HG02678 (cell line): Measurements from ENCODE around the gene SYNDIG1L.
"Not testable (repeated sequence)": the region's sequence is repeated elsewhere in the genome, so short reads cannot be mapped to it uniquely, and the experiment has no call there.

Experiments used
- ATAC-seq: cut with Tn5 transposase; IDR thresholded peaks from one replicate; pipeline ENCODE4 v1.9.1; 2021; ENCODE audit warnings: mild to moderate bottlenecking, moderate library complexity; ENCODE audit not compliant: unreplicated experiment

The SYNDIG1L gene

DNA sequence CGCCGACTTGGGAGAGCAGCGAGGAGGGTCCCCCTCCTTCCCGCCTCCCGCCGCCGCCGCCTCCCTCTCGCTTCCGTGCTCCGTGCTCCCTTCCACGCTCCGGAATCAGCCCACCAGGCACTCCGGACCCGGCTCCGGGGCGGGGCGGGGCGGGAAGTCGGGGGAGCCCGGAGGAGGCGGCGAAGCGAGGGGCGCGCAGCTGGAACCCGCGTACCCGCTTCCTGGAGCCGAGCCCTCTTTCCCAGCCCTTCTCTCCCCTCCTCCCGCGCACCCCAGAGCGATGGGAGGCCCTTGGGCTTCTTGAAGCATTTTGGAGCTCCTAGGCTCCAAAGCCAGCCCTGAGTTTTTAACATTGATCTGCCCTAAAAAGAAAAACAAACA is at the start of gene SYNDIG1L:
Gene SYNDIG1L, minus strand, starts transcription at position 9 of the 381 bp plus-strand sequence. CDS start 16,466 bp downstream, outside the sequence.
- ATAC-seq, result no peak

DNA sequence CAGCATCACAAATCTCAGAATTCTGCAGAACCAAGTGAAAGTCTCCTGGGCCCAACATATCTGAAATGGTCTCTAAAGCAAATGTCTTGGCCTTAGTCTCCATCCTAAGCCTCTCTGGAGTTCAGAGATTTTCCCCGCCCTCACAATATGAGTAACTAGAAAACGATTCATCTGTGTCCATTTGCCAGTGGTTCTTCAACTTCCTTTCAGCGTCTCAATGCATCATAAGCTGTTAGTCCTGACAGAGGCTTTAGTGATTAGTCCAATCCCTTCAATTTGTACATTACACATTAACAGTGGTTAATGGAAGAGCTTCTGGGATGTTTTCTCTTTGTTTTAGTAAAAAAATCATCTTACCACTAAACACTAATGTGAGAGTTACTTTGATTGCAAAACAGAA is 49.7 kb upstream of the SYNDIG1L start:
- no peak for ATAC-seq

DNA sequence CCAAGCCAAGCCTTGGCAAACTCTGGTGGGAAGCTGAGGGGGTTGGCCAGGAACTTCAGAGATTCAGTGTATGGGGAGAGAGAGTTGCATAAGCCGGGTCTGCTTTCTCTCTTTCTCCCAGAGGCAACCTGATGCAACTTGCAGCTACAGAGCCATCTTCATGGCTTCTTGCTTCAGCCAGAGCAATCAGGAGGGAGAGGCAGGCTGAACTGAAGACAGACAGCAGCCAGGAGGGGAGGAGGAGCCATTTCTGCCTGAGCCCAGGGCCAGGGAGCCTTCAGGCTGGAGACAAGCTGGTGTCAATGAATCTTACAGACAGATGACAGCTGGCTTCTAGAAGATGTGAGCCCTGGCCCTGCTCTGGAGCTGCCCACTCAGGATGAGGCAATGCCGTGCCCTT is 48.4 kb upstream of the SYNDIG1L start:
- ATAC-seq, result no peak

DNA sequence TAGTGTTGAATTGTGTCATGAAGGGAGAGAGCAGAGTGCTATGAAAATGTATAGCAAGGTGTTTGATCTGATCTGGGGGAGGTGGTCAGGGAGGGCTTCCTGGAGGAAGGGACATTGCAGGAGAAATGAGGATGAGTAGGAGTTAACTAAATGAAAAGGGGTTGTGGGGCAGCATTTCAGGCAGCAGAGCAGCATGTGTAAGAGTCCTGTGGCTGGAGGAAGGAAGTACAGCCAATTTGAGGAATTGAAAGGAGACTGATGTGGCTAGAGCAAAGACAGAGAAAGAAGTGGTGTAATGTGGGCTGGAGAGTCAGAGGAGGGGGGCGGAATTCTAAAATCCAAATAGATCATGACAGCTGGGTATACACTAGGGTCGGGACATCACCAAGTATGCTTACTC is 46.6 kb upstream of the SYNDIG1L start:
- no peak for ATAC-seq

DNA sequence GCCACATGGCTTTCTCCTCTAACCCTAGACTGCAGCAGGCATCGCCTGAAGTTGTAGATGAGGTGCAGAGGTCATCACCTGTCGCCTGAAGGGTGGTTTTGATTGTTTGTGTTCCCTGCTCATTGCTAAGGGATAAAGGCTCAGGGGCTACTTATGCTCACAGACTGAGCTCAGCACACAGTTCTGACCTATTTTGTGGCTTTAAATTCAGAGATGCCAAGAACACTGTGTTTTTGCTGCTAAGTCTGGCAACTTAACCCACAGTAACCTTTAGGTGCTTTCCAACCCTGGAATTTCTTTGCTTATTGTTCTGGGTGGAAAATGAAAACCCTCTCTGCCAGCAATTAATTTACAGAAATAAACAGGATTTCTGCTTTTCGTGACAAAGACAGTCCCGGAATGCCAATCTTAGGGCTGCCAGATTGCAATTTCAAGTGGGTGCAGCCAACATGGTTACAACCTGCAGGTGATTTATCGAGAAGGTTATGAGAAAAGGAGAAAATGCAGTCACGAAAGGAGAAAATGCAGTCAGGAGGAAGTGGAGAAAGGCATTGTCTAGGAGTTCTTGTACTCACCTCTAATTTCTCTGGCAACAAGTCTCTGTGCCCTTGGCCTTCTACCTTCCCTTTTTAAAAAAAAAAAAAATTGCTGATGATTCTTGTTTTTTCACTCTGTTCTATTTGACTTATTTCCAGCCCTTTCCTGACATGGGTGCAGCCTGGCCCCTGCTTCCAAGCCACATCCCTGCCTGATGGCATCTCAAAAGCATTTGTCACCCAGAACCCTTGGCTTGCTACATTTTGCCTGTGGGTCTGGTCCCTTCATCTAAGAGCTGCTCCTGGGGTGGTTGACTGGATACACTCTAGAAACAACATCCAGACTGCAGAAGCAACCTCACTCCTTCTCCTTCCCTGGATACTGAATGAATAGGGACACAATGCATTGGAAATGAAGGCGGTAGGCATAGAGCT is 43.8 kb upstream of the SYNDIG1L start:
- no peak for ATAC-seq

DNA sequence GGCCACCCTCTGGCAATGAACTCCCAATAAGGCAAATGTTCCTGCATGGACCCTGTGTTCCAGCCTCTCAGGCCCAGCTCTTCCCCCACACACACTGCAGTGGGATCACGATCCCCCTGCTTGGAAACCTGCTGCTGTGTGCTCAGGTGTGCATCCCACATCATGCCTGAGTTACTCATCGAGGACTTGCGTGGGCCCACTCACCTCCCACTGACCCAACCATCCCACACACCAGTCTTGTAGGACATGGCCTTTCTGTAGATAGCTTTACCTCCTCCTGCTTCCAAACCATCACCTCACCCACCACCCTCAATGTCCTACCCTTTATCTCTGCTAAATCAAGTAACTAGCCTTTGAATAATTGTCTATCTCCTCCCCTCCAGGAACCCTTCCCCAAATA is 42.5 kb upstream of the SYNDIG1L start:
- no peak for ATAC-seq

DNA sequence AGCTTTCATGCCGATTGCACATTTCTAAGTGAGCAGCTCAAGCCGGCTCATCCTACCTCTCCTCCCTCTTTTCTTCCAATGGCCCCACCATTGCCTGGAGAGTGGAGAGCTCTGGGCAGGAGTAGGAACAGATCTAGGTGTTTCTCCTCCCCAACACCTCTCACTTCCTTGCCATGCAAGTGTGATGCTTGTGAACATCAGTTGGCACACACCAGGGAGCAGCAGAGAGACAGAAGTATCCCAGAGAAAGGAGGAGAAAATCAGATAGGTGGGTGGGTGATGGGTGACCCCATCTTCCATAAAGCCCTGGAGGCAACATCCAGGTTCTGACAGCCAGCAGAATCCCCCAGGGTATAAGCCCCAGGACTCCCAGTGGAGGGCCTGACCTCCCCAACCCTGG is 39.3 kb upstream of the SYNDIG1L start:
- ATAC-seq, result no peak

DNA sequence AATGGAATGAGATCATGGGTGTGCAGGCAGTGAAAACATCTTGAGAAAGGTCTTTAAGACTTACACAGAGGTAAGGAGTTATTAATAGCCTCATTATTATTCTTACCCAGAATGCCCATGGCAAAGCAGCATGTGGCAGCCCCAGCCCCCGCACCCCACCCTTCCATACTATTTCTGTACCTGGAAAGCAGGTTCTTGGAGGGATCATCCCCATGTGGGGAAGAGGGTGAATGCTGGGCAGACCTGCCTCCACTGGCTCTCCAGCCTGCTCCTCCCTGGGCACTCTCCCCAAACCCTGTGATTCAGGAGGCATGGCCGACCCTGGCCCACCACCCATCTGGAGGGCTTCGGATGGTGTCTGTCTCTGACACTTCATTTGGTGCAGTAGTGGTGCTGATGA is 38.8 kb upstream of the SYNDIG1L start:
- ATAC-seq, result no peak

DNA sequence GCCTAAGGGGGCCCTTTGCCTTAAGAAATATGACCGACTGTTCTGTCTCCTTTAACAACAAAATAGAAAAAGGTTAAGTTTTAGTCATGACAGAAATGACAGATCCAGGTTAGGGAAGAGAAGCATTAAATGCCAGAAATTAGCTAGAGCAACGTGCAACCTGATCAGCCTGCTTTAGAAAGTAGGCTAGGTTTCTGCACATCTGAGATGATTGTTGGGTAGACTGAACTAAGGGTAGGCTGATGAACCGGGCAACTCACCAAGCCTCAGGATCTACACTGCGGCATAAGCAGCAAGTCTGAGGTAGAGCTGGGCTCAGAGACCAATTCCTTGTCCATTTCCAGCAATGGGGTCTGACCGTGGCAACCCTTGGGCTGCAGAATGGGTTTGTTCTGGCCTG is 37.7 kb upstream of the SYNDIG1L start:
- ATAC-seq, result no peak

DNA sequence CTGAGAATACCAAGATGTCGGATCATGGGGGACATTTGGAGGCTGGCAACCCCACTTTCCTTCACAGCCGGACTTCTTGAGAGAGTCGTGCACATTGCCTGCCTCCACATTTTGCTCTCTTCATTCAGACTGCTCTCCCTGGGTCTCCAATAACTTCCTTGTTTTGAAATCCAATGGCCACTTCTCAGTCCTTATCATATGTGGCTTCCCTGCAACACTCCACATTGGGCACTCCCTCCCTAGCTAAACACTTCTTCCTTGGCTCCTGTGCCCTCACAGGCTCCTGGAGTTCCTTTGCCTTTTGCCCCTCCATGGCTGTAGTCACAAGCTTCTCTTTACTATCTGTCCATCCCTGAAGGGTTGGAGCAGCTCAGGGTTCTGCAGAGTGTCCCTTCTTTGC is 37.0 kb upstream of the SYNDIG1L start:
- no peak for ATAC-seq

DNA sequence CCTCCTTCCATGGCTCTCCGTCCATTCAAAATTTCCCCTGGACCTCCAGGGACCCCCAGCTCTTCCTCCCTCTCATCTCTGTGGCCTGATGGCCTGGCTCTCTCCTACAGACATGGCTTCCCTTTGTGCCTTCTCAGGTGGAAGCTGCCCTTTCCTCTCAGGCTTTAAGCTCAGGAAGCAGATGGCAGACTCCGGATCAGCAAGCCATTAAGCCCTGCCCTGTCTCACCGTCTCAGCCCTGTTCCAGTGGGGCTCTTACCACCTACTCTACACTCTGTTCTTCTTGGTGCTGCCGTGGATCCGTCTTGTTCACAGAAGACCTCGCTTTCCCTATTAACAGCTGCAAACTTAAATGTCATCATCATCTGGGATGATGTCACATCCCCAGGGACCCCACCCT is 34.0 kb upstream of the SYNDIG1L start:
- no peak for ATAC-seq

DNA sequence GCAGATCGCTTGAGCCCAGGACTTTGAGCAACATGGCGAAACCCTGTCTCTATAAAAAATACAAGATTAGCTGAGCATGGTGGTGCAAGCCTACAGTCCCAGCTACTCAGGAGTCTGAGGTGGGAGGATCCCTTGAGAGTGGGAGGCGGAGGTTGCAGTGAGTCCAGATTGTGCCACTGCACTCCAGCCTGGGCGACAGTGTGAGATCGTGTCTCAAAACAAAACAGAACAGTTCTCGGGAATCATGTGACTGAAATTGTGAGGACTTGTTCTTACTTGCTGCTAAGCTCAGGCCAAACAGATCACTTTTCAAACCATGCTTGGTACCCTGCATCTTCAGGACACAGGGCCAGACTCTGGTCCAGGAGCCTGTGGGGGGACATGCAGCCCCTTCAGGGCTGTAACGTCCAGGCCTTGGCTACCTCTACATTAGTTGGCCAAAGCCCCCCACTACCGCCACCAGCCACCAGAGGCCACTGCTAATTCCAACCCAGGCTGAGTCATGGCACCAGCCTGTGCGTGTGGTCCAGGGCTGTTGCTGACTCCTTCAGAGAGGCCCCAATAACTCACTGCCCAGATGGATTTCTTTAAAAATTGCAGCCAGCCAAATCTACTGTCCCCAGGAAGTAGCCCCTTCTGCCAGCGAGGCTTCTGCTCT is 33.4 kb upstream of the SYNDIG1L start:
- ATAC-seq, result no peak

DNA sequence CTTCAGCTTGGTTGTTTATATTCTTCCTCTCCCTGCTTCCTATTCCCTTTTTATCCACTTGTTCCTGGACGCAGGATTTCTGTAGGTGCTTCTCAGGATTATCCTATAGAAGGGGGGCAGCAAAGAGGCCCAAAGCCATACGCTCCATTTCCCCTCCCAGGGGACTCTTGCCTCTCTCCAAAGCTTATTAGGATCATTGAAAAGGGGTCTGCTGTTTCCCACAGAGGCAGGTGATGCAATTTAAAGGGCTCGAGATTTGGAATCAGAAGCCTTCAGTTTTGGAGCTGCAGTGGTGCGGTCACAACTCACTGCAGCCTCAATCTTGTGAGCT is 31.5 kb upstream of the SYNDIG1L start:
- no peak for ATAC-seq

DNA sequence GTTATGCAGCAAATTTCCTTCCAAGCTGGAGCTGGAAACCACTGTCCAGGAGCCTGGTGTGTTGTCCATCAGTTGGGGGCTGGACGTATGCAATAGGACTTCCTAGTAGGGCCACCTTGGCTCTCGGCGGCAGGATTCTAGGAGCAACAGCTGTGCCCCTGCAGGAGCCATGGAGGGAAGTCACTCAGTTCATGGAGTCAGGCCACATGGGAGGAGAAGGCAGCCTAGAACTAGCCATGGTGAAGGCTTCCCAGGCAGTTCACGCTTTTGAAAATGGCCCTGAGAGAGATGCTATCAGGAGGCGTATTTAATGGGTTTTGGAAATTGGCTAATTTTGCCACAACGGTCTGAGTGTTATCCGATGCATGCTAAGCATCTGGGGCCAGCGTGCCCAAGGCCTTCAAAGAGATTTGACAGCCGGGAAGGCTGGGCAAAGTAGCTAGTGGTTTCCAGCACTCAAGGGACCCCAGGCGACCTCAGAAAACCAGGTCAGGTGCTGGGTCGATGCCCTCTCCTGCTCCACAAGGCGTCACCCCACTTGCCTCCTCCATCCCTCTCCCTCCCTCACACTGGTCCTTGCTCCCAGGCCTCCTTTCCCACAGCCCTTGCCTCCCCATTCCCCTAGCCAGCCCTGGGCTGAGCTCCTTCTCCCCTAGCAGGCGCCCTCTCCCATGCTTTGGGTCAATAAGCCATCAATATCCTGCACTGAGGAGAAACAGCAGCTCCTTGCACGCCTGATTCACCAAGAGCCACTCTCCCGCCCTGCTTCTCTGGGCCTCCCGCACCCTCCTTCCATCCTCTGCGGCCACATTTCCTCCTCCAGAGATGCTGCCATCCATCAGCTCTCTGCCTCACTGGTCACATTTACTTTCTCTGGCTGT is 30.9 kb upstream of the SYNDIG1L start:
- no peak for ATAC-seq

DNA sequence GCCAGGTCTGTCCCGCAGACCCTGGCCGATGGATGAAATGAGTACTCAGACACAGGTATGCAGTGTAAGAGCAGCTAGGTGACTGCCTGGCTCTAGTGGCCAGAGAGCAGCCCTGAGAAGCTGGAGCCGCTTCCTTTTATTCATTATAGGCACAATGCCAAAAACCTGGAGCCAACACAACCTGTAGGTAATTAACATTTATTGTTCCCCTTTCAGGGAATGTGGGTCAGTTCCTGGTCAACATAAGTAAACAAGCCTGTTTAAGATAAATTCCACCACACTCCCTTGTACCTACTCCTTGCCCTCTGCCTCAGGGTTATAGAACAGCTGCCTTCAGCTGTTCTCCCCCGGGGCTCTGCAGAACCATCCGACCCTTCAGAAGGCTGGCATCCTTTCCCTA is 28.4 kb upstream of the SYNDIG1L start:
- not testable (repeated sequence) for ATAC-seq

DNA sequence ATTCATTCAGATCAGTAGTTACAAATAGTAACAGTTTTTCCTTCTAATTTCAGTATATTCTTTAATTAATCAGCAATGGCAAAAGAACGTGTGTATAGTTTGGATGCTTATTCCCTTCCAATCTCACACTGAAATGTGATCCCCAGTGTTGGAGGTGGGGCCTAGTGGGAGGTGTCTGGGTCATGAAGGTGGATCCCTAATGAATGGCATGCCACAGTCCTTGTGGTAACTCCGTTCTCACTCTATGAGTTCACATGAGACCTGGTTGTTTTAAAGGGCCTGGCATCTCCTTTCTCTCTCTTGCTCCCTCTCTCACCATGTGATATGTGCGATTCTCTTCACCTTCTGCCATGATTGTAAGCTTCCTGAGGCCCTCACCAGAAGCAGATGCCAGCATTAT is 18.9 kb upstream of the SYNDIG1L start:
- no peak for ATAC-seq

DNA sequence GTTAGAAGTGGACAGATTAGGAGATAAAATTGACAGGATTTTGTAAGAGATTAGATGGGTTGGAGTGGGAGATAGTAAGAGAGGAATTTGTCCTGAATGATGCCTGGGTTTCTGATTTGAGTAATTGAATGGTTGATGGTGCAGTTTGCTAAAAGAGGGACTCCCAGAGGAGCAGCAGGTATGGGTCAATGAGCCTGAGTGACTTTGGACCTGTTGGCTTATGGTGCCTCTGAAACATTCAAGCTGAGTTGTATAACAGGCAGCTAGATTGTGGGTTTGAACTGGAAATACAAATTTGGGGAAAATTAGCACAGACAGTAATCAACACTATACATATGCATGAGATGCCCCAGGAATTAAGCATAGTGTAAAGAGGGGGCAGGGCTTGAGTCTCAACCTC is 16.7 kb upstream of the SYNDIG1L start:
- ATAC-seq, result no peak

DNA sequence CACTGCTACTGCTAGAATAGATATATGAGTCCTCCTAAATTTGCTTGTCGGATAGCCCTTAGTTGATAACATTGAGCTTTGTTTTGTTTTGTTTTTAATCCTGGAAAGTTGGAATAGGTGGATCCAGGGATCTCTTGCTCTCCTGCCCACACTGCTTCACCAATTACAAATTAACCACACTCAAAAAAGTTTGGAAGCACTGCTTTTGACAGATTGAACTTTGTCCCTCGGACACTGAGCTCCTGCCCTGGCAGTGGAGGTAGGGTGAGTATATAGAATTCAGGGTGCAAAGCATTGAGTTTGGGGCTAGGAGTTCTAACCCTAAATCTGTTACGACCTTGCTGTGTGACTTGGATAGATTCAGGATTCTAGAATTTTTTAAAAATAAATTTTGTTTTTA is 15.1 kb upstream of the SYNDIG1L start:
- no peak for ATAC-seq

DNA sequence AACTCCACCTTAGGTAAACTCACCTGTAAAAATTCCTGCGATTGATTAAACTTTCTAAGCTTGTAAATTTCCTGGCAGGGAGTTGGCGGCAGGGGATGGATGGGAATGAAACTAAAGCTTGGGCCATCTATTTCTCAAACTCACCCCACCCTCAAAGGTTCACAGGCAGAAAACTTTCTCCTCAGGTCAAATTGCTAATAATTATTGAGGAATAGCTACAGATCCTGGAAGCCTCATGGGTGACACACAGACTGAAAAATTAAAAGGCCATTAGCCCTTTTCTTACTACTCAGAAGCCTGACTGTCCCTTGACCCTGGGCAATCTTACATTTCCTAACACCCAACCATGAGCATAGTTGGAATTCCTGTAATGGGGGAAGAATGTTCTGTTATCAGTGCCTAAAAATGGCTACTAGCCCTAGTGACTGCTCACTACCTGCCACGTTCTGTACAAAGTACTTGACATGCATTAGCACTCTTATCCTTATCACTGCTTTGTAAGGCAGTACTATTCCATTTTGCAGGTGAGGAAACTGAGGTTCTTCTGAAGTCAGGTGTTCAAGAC is 12.4 kb upstream of the SYNDIG1L start:
- ATAC-seq, result no peak

DNA sequence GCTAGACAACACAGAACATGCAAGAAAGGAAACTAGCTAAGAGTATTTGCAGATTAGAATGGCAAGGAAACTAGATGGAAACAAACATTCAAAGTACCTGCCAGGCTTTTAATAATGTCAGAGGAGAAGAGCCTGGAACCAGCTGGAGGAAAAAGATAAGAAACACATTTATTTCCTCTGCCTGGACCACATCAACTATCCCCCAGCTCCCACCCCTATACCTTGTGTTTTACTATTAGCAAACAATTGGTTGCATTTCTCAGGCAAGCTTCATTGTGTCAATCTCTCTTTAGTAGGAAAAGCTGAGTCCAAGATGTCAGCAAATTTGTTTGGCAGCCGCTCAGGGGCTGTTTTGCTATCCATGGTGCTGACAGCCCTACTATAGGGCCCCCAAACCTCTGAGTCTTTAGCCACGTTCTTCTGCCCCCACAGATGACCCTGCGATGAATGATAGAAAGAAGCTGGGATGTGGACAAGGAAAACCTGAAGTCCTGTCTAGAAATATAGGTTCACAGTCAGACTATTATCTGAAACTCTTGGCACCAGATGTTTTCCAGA is 11.6 kb upstream of the SYNDIG1L start:
- no peak for ATAC-seq

DNA sequence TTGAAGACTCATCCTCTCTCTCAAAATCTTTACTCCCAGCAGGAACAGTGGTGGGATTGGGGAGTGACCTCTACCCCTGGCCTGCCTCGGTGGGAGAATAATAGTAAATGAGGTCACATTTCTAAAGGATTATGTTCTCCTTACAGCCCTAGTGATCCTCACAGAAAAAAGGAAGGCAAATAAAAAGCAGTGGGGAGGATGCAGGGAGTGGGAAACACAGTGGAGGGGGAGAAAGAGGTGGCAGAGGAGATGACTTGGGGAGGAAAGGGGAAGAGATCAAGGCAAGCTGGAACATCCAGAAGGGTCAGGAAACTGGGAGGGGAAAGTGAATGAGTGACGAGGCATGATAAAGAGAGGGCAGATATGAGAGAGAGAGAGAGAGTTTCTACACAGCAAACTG is 8.3 kb upstream of the SYNDIG1L start:
- no peak for ATAC-seq
